Loucy (cell line): Measurements from ENCODE around the gene KHK.

Source experiments
- H2AFZ ChIP-seq: fragments of 200-600 bp; sonication (generic); 2 replicates; pipeline ENCODE4 v1.6.0; 2016; ENCODE audit warnings: antibody characterized with exemption, mild to moderate bottlenecking, low read length, moderate library complexity
- H3F3A ChIP-seq: fragments of 200-600 bp; 2 replicates; pipeline ENCODE4 v1.6.0; 2016; ENCODE audit warnings: antibody characterized with exemption, low read depth, mild to moderate bottlenecking
- H3K27me3 ChIP-seq: fragments of 200-600 bp; sonication (generic); 2 replicates; pipeline ENCODE4 v1.6.1; 2014; ENCODE audit warnings: low read length, mild to moderate bottlenecking; ENCODE audit not compliant: insufficient read depth, poor library complexity, severe bottlenecking
- H3K36me3 ChIP-seq: fragments of 200-600 bp; sonication (generic); 2 replicates; pipeline ENCODE4 v1.6.1; 2016; ENCODE audit warnings: low read length; ENCODE audit not compliant: insufficient read depth
- H3K4me1 ChIP-seq: fragments of 200-600 bp; sonication (generic); 2 replicates; pipeline ENCODE4 v1.5.1; 2014; ENCODE audit warnings: low read length, mild to moderate bottlenecking; ENCODE audit not compliant: insufficient read depth, poor library complexity, severe bottlenecking
- H3K4me2 ChIP-seq: fragments of 200-600 bp; sonication (generic); 2 replicates; pipeline ENCODE4 v1.6.0; 2014; ENCODE audit warnings: antibody characterized with exemption, low read length, low read depth, mild to moderate bottlenecking; ENCODE audit not compliant: poor library complexity, severe bottlenecking
- H3K4me3 ChIP-seq: fragments of 200-600 bp; sonication (generic); 2 replicates; pipeline ENCODE4 v1.5.1; 2014; ENCODE audit warnings: low read length, mild to moderate bottlenecking, mixed read lengths; ENCODE audit not compliant: poor library complexity, severe bottlenecking
- H3K79me2 ChIP-seq: fragments of 200-600 bp; sonication (generic); 2 replicates; pipeline ENCODE4 v1.6.1; 2014; ENCODE audit warnings: low read length; ENCODE audit not compliant: insufficient read depth
- H3K9ac ChIP-seq: fragments of 200-600 bp; sonication (generic); 2 replicates; pipeline ENCODE4 v1.6.0; 2014; ENCODE audit warnings: mild to moderate bottlenecking, low read depth, low read length, moderate library complexity; ENCODE audit not compliant: poor library complexity, severe bottlenecking
- H3K9me2 ChIP-seq: fragments of 200-600 bp; sonication (generic); replicated peaks from 2 replicates; pipeline ENCODE4 v1.6.1; 2016; ENCODE audit warnings: low read depth, low read length, mixed read lengths
- H3K9me3 ChIP-seq: fragments of 200-600 bp; sonication (generic); 2 replicates; pipeline ENCODE4 v1.6.1; 2014; ENCODE audit warnings: mild to moderate bottlenecking, antibody characterized with exemption, low read length, low read depth; ENCODE audit not compliant: insufficient read depth
- H4K20me1 ChIP-seq: fragments of 200-600 bp; sonication (generic); 2 replicates; pipeline ENCODE4 v1.6.0; 2014; ENCODE audit warnings: antibody characterized with exemption, low read length, mild to moderate bottlenecking; ENCODE audit not compliant: insufficient read depth, poor library complexity, severe bottlenecking
- EZH2phosphoT487 ChIP-seq: fragments of 200-600 bp; IDR thresholded peaks from 2 replicates; pipeline ENCODE4 v1.6.1; 2018; ENCODE audit warnings: antibody characterized with exemption, mild to moderate bottlenecking, moderate library complexity, borderline replicate concordance
- TF ChIP-seq, protein P1 (sequence below): fragments of 200-600 bp; sonication (generic); conservative IDR thresholded peaks from 2 replicates; pipeline ENCODE4 v1.5.1; 2014; ENCODE audit warnings: mild to moderate bottlenecking, antibody characterized with exemption, low read length

The KHK gene

DNA sequence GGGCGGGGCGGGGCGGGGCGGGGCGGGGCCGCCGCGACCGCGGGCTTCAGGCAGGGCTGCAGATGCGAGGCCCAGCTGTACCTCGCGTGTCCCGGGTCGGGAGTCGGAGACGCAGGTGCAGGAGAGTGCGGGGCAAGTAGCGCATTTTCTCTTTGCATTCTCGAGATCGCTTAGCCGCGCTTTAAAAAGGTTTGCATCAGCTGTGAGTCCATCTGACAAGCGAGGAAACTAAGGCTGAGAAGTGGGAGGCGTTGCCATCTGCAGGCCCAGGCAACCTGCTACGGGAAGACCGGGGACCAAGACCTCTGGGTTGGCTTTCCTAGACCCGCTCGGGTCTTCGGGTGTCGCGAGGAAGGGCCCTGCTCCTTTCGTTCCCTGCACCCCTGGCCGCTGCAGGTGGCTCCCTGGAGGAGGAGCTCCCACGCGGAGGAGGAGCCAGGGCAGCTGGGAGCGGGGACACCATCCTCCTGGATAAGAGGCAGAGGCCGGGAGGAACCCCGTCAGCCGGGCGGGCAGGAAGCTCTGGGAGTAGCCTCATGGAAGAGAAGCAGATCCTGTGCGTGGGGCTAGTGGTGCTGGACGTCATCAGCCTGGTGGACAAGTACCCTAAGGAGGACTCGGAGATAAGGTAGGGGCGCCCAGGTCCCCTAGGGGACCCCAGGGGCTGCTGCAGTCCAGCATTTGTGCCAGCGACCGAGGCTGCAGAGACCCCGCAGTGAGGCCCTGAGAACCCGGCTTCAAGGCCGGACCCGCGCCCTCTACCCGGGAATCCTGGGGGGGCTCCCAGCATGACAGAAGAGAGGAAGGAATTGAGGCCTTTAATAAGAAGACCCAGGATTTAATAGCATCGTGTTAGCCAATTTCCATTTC, at the start of gene KHK:
Gene KHK, plus strand, starts transcription at position 49 of the 870 bp plus-strand sequence. Its CDS starts 488 bp downstream, at position 537.
- H3K9me3 ChIP-seq = no peaks in the 10 kb centered on the region
- no peak for TF ChIP-seq EZH2phosphoT487
- TF ChIP-seq, protein P1, sequence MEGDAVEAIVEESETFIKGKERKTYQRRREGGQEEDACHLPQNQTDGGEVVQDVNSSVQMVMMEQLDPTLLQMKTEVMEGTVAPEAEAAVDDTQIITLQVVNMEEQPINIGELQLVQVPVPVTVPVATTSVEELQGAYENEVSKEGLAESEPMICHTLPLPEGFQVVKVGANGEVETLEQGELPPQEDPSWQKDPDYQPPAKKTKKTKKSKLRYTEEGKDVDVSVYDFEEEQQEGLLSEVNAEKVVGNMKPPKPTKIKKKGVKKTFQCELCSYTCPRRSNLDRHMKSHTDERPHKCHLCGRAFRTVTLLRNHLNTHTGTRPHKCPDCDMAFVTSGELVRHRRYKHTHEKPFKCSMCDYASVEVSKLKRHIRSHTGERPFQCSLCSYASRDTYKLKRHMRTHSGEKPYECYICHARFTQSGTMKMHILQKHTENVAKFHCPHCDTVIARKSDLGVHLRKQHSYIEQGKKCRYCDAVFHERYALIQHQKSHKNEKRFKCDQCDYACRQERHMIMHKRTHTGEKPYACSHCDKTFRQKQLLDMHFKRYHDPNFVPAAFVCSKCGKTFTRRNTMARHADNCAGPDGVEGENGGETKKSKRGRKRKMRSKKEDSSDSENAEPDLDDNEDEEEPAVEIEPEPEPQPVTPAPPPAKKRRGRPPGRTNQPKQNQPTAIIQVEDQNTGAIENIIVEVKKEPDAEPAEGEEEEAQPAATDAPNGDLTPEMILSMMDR = no peak
- H3K36me3 ChIP-seq = no peaks in the 10 kb centered on the region
- peaks cover under 1% of the 10 kb centered on the region; the same call in 1 of the 2 replicates for H3F3A ChIP-seq
- H4K20me1 ChIP-seq = no peaks in the 10 kb centered on the region
- peak within 1 kb of the TSS; percentile 79 for H3K9ac ChIP-seq
- H3K9me2 ChIP-seq = no peaks in the 10 kb centered on the region
- peak within 1 kb of the TSS; percentile 95 for H2AFZ ChIP-seq
- H3K4me2 ChIP-seq = peak within 1 kb of the TSS; percentile 92
- H3K4me1 ChIP-seq = peaks cover 41% of the 10 kb centered on the region
- no peaks in the 10 kb centered on the region for H3K27me3 ChIP-seq
- peaks cover 21% of the 10 kb centered on the region; the same call in 1 of the 2 replicates for H3K79me2 ChIP-seq
- peak within 1 kb of the TSS; percentile 78 for H3K4me3 ChIP-seq

DNA sequence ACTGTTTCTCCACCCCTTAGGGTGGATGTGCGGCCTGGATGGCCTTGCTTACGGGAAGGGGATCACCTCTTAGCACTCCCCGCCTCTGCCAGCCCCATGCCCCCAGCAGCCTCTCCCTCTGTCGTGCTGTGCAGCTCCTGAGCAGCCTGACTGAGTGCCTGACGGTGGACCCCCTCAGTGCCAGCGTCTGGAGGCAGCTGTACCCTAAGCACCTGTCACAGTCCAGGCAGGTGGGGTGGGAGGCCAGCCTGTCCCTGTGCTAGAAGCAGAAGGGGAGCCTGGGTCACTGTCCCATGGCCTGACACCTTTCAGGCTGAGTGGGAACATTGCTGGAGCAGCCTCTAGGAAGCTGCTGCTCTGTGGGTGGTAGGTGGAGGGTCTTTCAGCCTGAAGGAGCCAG, 48.6 kb upstream of the KHK start:
- TF ChIP-seq, protein P1 = no peak
- no peak for TF ChIP-seq EZH2phosphoT487
- Histone ChIP-seq H3K4me1 (peaks cover 20% of the 10 kb centered on the region), H3K27me3 (no peaks in the 10 kb centered on the region), H3K36me3 (peaks cover 67% of the 10 kb centered on the region; the same call in 1 of the 2 replicates), H2AFZ (no peak overlapping the region), H3K9ac (no peak overlapping the region), H3K79me2 (peaks cover 32% of the 10 kb centered on the region), H4K20me1 (peaks cover 10% of the 10 kb centered on the region), H3K9me3 (no peaks in the 10 kb centered on the region), H3K4me2 (no peak overlapping the region), H3K4me3 (no peak overlapping the region), H3K9me2 (no peaks in the 10 kb centered on the region), H3F3A (no peaks in the 10 kb centered on the region)

DNA sequence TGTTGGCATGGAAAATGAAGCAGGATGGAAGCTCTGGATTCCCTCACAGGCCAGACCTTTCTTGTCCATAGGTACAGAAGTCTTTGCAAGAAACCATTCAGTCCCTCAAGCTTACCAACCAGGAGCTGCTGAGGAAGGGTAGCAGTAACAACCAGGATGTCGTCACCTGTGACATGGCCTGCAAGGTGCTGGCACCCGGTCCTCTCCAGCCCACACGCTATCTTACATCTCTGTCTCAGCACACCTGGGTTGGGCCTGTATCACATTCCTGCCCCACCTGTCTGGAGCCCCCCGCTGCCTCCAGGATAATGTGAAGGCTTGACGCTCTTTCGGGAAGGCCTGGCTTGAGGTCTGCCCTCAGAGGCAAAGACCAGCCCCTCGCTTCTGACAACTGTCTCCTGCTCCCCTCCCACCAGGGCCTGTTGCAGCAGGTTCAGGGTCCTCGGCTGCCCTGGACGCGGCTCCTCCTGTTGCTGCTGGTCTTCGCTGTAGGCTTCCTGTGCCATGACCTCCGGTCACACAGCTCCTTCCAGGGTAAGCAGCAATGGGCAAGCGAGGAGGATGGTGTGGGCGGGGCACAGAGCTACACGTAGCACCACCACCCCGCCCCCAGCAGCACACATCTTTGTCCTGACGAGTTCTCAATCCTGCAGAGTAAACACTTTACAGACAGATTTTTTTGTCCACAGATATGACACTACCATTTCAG, 47.8 kb upstream of the KHK start:
- Histone ChIP-seq H3K4me3 (no peak overlapping the region), H3F3A (no peaks in the 10 kb centered on the region), H3K36me3 (peaks cover 67% of the 10 kb centered on the region; the same call in 1 of the 2 replicates), H3K9me2 (no peaks in the 10 kb centered on the region), H3K27me3 (no peaks in the 10 kb centered on the region), H2AFZ (no peak overlapping the region), H3K4me1 (peaks cover 18% of the 10 kb centered on the region), H3K79me2 (peaks cover 24% of the 10 kb centered on the region), H4K20me1 (peaks cover 2% of the 10 kb centered on the region), H3K9me3 (no peaks in the 10 kb centered on the region), H3K4me2 (no peak overlapping the region), H3K9ac (no peak overlapping the region)
- no peak for TF ChIP-seq EZH2phosphoT487
